HG03520 (cell line): ENCODE results near the gene TINAG.
"Not testable (repeated sequence)": the region's sequence is repeated elsewhere in the genome, so short reads cannot be mapped to it uniquely, and the experiment has no call there.

Experiments used
- ATAC-seq: cut with Tn5 transposase; IDR thresholded peaks from one replicate; pipeline ENCODE4 v1.9.1; 2021; ENCODE audit warnings: mild to moderate bottlenecking, moderate library complexity; ENCODE audit not compliant: unreplicated experiment

The TINAG gene

DNA sequence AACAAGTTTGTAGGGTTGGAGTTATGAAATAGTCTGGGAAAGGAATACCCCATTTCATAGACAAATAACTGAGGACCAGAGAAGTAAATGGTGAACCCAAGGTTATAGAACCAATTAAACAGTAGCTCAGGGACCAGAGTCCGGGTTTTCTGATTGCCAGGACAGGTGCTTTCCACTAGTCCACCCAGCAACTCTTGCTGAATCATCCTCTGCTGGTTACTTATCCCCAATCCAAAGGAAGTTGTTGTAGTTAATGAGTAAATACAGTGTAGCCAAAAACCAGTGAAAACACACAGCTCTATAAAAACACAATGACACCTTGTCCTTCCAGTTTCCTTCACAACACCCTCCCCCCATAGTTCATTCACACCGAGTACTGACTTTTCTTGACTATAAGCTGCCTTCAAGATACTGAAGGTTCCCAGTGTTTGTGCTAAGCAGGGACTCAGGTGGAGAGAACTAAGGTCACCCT lies 766 bp upstream of the TINAG start:
- ATAC-seq: peak; percentile 42

- no peak for ATAC-seq
Observed at GRCh38 chr6:54308986-54309315, 710 bp downstream of the TINAG start.

GRCh38 chr6:54310377-54311152 lies 2.3 kb downstream of the TINAG start:
- ATAC-seq: no peak

DNA sequence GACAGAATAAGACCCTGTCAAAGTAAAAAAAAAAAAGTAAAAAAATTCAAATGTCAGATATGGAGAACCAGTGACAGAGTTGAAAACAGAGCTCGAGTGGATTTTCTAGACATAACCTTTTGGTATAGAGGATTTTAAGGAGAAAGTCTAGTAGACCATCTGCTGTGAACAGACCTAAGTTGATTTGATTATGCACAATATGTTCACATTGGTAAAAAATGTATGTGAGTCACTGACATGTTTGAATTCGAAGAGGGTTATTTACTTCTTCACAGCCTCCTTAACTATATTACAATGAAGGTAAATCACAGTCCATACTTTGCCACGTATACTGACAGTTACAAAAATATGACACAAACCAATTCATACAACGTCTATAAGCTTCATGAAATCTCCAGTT lies 7.4 kb downstream of the TINAG start:
- ATAC-seq: no peak

GRCh38 chr6:54320871-54321270 lies 12.6 kb downstream of the TINAG start:
- no peak for ATAC-seq

DNA sequence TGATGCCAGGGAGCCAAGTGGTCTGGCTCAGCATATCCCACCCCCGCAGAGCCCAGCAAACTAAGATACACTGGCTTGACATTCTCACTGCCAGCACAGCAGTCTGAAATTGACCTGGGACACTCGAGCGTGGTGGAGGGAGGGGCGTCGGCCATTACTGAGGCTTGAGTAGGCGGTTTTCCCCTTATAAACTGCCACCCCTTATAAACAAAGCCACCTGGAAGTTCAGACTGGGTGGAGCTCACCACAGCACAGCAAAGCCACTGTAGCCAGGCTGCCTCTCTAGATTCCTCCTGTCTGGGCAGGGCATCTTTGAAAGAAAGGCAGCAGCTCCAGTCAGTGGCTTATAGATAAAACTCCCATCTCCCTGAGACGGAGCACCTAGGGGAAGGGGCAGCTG lies 19.4 kb downstream of the TINAG start:
- no peak for ATAC-seq

- not testable (repeated sequence) for ATAC-seq
Observed at GRCh38 chr6:54331571-54331970, 23.3 kb downstream of the TINAG start.

DNA sequence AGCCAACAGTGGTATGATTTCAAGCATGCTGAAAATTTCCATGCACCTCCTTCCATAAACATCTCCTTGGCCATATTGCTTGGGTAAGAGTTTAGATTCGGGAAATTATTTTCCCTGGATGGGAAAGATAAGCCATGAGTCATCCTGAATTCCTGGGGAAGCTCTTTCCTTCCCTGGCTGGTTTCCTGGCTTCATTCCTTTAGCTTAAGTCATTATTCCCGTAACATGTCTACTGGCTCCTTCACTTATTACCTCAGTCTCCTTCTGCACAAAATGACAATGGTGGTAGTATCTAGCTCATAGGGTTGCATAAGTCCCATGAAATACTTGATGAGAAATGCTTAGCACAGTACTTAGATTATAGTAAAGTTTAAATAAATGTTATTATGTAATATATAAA lies 27.6 kb downstream of the TINAG start:
- no peak for ATAC-seq

GRCh38 chr6:54353975-54354374 lies 45.7 kb downstream of the TINAG start:
- ATAC-seq: no peak

DNA sequence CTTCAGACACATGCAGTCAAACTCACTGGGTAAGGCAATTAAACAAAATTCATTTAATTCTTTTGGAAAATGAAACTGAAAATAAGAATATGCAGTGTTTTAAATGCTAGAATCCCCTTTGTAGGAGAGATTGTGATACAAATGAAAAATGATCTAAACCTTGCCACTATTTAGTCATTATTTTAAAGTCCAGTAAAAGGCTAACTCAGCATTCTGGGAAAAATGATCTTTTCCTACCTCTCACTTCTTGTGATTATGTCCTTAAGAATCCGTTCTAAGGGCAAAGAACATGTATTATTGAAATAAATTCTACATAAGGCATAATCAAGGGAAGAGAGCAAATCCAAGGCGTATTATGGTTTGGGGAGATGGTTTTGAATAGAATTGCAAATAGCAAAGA lies 46.4 kb downstream of the TINAG start:
- no peak for ATAC-seq

GRCh38 chr6:54357141-54357540 lies 48.9 kb downstream of the TINAG start:
- no peak for ATAC-seq

DNA sequence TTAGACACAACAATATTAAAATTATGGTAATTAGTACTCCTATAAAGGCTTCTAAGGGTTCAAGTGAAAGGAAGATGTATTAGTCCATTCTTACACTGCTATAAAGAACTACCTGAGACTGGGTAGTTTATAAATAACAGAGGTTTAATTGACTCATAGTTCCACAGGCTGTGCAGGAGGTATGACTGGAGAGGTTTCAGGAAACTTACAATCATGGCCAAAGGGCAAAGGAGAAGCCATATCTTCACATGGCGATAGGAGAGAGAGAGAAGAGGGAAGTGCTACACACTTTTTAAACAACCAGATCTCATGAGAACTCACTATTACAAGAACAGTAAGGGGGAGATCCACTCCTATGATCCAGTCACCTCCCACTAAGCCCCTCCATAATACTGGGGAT lies 52.9 kb downstream of the TINAG start:
- ATAC-seq: no peak

GRCh38 chr6:54361734-54362133 lies 53.5 kb downstream of the TINAG start:
- ATAC-seq: no peak

- no peak for ATAC-seq
Observed at GRCh38 chr6:54366667-54367327, 58.6 kb downstream of the TINAG start.

- no peak for ATAC-seq
Observed at GRCh38 chr6:54377776-54378175, 69.5 kb downstream of the TINAG start.

DNA sequence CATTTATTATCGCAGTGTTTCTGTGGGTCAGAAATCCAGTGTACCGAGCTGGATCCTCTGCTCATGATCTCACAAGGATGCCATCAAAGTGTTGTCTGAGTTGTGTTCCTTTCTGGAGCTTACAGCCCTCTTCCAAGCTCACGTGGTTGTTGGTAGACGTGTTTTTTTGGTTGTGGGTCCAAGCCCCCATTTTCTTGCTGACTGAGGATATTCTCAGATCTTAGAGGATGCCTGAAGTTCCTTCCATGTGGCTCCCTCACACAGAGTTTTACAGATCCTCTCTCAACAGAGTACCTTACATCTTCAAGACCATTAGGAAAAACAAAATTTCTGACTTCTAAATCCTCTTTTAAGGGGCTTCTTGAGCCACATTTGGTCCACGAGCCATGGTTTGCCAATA lies 78.1 kb downstream of the TINAG start:
- ATAC-seq: no peak

DNA sequence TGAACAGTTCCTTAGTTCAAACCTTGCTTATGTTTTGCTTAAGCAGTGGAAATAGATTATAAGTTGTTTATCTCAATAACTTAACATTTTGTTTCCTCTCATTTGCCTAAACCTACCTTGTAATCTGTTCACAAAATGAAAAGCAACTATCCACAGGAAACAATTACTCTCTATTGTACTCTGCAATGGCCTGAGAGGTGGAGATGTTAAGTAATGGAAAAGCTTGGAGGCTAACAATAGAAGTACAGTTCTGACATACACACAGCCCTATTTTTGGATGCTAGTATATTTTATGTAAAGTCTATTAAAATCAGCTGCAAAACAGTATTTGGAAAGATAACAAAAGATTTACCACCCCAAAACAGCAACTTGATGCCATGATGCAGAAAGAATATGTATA lies 82.1 kb downstream of the TINAG start:
- no peak for ATAC-seq

- ATAC-seq: no peak
Observed at GRCh38 chr6:54391577-54391976, 83.3 kb downstream of the TINAG start.

GRCh38 chr6:54403096-54403495 lies 94.9 kb downstream of the TINAG start:
- ATAC-seq: no peak

DNA sequence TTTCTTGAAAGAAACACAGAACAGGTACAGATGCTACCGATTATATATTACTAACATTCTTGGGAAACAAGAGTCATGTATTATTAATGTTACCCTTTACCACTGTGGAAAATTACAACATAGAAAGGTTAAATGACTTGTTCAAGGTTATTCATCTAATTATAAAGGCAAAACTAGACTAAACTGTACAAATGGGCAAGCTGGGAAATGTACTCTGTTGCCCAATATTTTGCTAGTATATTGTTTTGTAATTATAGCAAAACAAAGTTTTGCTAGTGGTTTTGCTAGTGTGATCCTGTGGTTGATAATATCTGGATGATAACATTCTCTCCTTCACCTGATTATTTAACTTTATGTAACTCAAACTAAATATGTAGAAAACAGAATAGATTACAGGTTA lies 96.5 kb downstream of the TINAG start:
- no peak for ATAC-seq

- no peak for ATAC-seq
Observed at GRCh38 chr6:54411767-54412166, 103.5 kb downstream of the TINAG start.

GRCh38 chr6:54415517-54415916 lies 107.3 kb downstream of the TINAG start:
- no peak for ATAC-seq

- ATAC-seq: no peak
Observed at GRCh38 chr6:54419885-54420284, 111.6 kb downstream of the TINAG start.
